NCI-H526 (cell line): ENCODE data around the gene GPC6.

Experiments
- DNase-seq, 2 experiments: peaks; one replicate each; lab custom pipeline; 2025; lab: John Stamatoyannopoulos, UW

Gene GPC6

GRCh38 chr13:93736081-93736480 lies 509.5 kb downstream of the GPC6 start:
- no peak for DNase-seq

GRCh38 chr13:93736909-93737308 lies 510.3 kb downstream of the GPC6 start:
- DNase-seq = no peak

DNA sequence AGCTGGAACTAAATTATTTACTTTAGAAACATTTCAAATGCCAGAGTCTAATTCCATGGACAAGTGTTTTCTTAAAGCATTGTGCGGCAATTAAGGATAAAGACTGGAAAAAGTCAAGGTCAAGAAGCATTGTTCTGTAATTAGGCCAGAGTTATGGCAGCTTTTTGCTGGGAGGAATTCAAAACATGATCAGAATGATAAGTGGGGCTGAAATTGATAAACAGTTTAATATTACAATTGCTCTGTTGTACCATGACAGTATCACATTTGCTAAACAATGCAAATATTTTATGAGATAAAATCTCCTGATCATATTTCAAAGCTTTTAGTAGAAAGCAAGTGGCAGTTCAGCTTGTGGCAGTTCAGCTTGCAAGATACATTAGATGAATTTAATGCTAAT lies 513.7 kb downstream of the GPC6 start:
- DNase-seq = peak; percentile 86 to 88

- no peak for DNase-seq
Measured at GRCh38 chr13:93744033-93744432, 517.4 kb downstream of the GPC6 start.

DNA sequence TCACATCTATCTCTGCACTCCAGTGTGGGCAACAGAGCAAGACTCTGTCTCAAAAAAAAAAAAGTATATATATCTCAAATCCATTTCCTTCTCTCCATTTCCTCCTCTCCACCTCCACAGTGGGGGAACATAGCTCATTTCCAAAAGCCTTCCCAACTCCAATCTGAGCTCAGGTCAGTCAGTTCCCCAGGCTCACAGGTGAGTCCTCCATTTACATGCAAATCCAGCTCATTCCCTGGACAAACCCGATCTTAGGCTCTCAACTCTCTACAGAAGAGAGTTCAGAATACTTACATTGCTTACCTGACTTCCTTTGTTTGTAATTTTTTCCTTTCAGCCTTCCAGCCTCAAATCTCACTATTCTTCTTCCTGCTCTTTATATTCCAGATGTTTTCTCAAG lies 518.3 kb downstream of the GPC6 start:
- peak in 1 of 2 experiments; percentile 16 for DNase-seq

DNA sequence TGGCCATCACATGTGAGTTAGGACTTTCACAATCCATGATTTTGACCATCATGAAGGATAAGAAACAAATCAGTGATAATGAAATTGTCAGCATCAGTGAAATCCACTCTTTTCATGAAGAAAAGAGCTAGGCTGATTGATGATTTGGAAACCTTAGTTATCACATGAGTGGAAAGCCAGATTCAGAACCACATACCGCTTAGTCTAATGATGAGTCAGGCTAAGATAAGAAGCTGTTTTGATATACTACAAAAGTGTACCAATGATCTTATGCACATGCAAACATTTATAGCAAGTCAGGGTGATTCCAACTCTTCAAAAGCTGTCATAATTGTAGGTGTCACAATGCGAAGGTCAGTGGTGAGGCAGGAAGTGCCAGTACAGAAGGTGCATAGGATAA lies 519.3 kb downstream of the GPC6 start:
- DNase-seq = no peak

GRCh38 chr13:93746589-93746988 lies 520.0 kb downstream of the GPC6 start:
- DNase-seq = no peak

- no peak for DNase-seq
Measured at GRCh38 chr13:93750676-93751075, 524.1 kb downstream of the GPC6 start.

- DNase-seq = no peak
Measured at GRCh38 chr13:93751117-93751516, 524.5 kb downstream of the GPC6 start.

GRCh38 chr13:93752541-93752940 lies 525.9 kb downstream of the GPC6 start:
- no peak for DNase-seq

GRCh38 chr13:93753639-93754038 lies 527.0 kb downstream of the GPC6 start:
- DNase-seq = no peak

DNA sequence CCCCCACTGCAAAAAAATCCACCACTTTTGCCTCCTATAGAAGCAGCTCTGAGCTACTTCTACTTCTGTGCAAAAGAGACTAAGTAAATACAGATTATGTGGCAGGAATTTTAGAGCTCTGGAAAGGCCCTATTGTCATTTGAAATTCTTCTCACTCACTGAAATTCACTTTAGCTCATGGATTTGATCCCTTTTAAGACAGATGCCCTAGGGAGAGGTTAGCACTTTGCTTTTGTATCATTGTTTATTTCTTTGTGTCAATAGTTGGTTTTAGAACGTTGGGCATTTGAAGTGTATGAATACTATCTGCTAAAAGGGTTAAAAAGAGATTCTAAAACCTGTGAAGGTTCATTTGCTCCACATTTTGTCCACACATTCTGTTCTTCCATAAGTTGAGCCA lies 528.7 kb downstream of the GPC6 start:
- no peak for DNase-seq

DNA sequence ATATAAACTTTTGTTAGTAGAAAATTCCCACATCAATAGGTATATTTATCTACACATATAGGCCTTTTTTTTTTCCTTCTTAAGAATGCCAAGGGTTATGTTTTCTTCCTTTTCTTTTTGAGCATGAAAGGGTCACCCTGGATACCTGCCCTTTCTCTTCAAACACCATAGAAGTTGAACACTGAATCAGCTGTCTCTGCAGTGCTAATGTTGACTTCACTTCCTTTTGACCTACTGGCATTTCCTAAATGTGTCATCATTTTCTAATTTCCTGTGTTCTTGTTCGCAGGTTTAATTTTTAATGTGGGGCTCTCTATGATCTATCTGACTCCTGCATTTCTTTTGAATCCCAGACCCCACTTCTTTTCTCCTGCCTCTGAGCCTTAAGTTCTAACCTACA lies 532.0 kb downstream of the GPC6 start:
- DNase-seq = no peak

GRCh38 chr13:93762708-93763426 lies 536.3 kb downstream of the GPC6 start:
- no peak for DNase-seq

- no peak for DNase-seq
Measured at GRCh38 chr13:93765062-93765461, 538.5 kb downstream of the GPC6 start.

- DNase-seq = no peak
Measured at GRCh38 chr13:93765811-93766210, 539.2 kb downstream of the GPC6 start.

- no peak for DNase-seq
Measured at GRCh38 chr13:93766719-93767118, 540.1 kb downstream of the GPC6 start.

DNA sequence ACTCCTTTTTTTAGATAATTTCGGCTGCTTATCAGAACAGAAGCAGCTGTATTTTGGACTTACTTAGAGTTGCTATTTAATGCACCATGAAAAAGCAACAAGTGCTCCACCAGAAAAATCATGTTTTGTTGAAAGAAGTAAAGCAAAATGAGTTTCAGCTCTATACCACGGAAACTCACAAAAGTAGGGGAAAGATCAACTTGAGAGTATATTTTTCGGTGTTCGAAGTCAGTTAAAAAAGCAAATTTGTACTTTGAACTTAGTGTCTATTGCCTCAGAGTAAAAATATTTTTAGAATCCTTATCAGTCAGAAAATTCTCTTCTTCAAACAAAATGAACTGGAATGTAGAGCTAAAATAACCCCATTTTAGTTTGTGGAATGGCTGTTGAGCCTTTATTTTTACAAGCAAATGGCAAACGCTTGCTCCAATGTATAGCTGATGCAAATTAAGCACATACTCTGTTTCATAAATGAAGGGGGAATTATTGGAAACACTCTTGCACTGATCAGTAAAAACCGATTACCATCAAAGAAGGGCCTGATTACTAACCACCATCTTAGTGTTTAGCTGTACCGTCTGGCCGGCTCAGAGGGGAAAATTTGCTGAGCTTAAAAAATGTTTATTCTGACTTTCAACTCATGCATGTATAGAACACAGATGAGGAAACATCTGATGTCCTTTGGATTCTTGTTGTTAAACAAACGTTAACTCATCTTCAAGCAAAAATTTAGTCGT lies 540.7 kb downstream of the GPC6 start:
- DNase-seq = peak in 1 of 2 experiments; percentile 69

DNA sequence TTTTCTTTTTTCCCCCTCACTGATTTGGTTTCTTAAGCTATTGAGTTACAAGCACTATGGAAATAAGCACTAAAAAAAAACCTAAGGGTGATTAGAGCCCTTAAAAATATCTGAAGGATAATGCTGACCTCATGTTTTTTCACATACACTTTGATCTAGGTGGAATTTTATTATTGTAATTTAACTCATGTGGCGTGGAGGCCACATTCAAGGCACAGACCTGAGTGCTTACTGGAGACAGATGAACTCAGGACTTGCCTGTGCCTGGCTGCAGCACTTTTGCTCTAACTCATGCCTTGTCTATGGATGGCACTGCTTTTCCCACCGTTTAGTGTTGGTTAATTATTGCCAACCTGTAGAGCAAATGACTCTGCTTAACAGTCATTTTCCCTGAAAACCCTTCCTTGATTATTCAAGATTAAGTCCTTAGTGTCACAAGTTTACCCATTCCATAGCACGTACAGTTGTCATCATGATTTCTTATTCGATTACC lies 541.4 kb downstream of the GPC6 start:
- DNase-seq = peak; percentile 49 to 71

GRCh38 chr13:93769101-93769500 lies 542.5 kb downstream of the GPC6 start:
- DNase-seq = no peak

GRCh38 chr13:93769607-93770006 lies 543.0 kb downstream of the GPC6 start:
- DNase-seq = no peak

DNA sequence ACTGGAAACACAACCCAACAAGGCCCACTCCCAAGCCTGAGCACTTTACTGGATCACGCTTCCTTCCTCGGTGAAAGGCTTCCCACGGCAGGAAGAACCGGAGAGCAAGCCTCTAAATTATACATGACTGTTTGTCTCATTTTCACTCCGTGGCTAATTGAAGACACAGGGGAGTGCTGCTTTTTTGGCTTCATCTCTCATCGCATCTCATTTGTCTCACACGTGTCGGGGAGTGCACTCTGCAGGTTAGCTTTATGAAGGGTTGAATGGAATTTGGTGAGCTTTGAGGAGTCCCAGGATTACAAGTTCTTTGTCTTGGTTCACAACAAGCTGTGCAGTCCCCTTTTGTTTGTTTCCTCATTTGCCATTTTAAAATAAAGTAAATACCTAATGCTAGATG lies 544.6 kb downstream of the GPC6 start:
- no peak for DNase-seq

DNA sequence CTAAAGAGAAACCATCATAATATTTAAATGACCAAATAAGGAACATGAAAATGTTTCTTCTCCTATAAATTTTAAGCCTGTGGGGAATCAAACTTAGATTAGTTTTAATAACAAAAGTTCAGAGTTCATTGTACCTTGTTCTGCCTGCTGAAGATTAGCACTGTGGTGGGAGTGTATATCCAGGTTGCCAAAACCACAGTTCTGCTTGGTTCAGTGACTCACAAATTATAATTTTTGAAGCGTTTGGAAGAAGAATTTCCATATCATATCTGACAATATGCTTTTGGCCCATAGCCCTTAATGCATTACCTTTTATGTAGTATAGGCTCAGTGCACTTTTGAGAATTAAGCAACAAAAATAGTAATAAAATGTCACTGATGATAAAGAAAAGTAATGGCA lies 545.2 kb downstream of the GPC6 start:
- DNase-seq = peak; percentile 41 to 52
